Measurements from ENCODE around the gene CNTNAP2. TPM values are rescaled to one million over a fixed set of nuclear protein-coding genes. Genes with fewer than 3 reads are reported as not detected.
"Not testable (repeated sequence)": the region's sequence is repeated elsewhere in the genome, so short reads cannot be mapped to it uniquely, and the experiment has no call there.

CNTNAP2 gene
- total and polyA plus RNA-seq, 9 of the 15 experiments (the other 6 are each of a cell fraction or from before 2014, with no cell fraction given) = 0.04 to 0.62 (median 0.09) TPM; not detected in 4

- TF ChIP-seq, protein P1, sequence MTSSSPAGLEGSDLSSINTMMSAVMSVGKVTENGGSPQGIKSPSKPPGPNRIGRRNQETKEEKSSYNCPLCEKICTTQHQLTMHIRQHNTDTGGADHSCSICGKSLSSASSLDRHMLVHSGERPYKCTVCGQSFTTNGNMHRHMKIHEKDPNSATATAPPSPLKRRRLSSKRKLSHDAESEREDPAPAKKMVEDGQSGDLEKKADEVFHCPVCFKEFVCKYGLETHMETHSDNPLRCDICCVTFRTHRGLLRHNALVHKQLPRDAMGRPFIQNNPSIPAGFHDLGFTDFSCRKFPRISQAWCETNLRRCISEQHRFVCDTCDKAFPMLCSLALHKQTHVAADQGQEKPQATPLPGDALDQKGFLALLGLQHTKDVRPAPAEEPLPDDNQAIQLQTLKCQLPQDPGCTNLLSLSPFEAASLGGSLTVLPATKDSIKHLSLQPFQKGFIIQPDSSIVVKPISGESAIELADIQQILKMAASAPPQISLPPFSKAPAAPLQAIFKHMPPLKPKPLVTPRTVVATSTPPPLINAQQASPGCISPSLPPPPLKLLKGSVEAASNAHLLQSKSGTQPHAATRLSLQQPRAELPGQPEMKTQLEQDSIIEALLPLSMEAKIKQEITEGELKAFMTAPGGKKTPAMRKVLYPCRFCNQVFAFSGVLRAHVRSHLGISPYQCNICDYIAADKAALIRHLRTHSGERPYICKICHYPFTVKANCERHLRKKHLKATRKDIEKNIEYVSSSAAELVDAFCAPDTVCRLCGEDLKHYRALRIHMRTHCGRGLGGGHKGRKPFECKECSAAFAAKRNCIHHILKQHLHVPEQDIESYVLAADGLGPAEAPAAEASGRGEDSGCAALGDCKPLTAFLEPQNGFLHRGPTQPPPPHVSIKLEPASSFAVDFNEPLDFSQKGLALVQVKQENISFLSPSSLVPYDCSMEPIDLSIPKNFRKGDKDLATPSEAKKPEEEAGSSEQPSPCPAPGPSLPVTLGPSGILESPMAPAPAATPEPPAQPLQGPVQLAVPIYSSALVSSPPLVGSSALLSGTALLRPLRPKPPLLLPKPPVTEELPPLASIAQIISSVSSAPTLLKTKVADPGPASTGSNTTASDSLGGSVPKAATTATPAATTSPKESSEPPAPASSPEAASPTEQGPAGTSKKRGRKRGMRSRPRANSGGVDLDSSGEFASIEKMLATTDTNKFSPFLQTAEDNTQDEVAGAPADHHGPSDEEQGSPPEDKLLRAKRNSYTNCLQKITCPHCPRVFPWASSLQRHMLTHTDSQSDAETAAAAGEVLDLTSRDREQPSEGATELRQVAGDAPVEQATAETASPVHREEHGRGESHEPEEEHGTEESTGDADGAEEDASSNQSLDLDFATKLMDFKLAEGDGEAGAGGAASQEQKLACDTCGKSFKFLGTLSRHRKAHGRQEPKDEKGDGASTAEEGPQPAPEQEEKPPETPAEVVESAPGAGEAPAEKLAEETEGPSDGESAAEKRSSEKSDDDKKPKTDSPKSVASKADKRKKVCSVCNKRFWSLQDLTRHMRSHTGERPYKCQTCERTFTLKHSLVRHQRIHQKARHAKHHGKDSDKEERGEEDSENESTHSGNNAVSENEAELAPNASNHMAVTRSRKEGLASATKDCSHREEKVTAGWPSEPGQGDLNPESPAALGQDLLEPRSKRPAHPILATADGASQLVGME (CRISPR knock-in tag; IDR thresholded peaks at IDR 0.05) = no peak
- TF ChIP-seq ZNF197 (CRISPR knock-in tag; IDR thresholded peaks at IDR 0.05; ENCODE audit: low read depth) = no peak
- TF ChIP-seq, protein P2, sequence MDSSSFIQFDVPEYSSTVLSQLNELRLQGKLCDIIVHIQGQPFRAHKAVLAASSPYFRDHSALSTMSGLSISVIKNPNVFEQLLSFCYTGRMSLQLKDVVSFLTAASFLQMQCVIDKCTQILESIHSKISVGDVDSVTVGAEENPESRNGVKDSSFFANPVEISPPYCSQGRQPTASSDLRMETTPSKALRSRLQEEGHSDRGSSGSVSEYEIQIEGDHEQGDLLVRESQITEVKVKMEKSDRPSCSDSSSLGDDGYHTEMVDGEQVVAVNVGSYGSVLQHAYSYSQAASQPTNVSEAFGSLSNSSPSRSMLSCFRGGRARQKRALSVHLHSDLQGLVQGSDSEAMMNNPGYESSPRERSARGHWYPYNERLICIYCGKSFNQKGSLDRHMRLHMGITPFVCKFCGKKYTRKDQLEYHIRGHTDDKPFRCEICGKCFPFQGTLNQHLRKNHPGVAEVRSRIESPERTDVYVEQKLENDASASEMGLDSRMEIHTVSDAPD (CRISPR knock-in tag; IDR thresholded peaks at IDR 0.05) = no peak
- no peak for TF ChIP-seq BCL6 (CRISPR knock-in tag; IDR thresholded peaks at IDR 0.05)
- no peak for TF ChIP-seq BRF1 (IDR thresholded peaks at IDR 0.05; ENCODE audit: borderline replicate concordance, extremely low read depth, insufficient read length)
Observed at GRCh38 chr7:147798001-147798400, 1681.4 kb downstream of the CNTNAP2 start (continued).

DNA sequence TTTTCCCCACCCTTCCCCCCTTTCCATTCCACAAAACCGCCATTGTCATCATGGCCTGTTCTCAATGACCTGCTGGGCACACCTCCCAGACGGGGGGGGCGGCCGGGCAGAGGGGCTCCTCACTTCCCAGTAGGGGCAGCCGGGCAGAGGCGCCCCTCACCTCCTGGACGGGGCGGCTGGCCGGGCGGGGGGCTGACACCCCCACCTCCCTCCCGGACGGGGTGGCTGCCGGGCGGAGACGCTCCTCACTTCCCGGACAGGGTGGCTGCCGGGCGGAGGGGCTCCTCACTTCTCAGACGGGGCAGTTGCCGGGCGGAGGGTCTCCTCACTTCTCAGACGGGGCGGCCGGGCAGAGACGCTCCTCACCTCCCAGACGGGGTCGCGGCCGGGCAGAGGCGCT lies 1685.2 kb downstream of the CNTNAP2 start:
- FAIRE-seq; POLR2A ChIA-PET; in situ Hi-C loops (cut with MboI): not testable (repeated sequence)

More for the DNA sequence above, 1685.2 kb downstream of the CNTNAP2 start:
- H3K9me1 ChIP-seq (ENCODE audit: control insufficient read depth, insufficient read depth, low read length); intact Hi-C loops (cut with micrococcal nuclease); DNase-seq (ENCODE audit: extremely low read depth in 1 of 4, low spot score in 3 of 4); H4K20me1 ChIP-seq (replicated peaks; ENCODE audit: control insufficient read depth, insufficient read depth, low read length); H3K9me3 ChIP-seq (replicated peaks; ENCODE audit: control insufficient read depth, insufficient read depth, low read depth, low read length); CTCF ChIA-PET (ENCODE audit: low intra/inter-chr PET ratio); H3K9ac ChIP-seq (ENCODE audit: insufficient read depth in 1 of 2, low read depth in 2 of 2, low read length in 2 of 2); ATAC-seq; H3K36me3 ChIP-seq (ENCODE audit: control insufficient read depth, insufficient read depth, low read length); H2AFZ ChIP-seq (ENCODE audit: low read depth, low read length); H3K4me3 ChIP-seq; H3K27ac ChIP-seq (ENCODE audit: extremely low read depth, low read depth, low read length); H3K4me1 ChIP-seq (replicated peaks in 1 of 2; ENCODE audit: control insufficient read depth in 2 of 2, insufficient read depth in 2 of 2, low read length in 2 of 2); H3K79me2 ChIP-seq (ENCODE audit: control insufficient read depth, insufficient read depth, low read length); H3K27me3 ChIP-seq (ENCODE audit: control insufficient read depth in 2 of 2, insufficient read depth in 2 of 2, low read length in 2 of 2); H3K4me2 ChIP-seq (ENCODE audit: insufficient read depth, low read length); BruUV-seq (replicated peaks): not testable (repeated sequence)
- WGBS (ENCODE audit: insufficient coverage, low coverage, missing lambda C conversion rate) = 0% methylated on average over 6 of the region's 30 CpGs
